Transverse colon (tissue), 3 donors: Measurements from ENCODE around the gene COPZ1.

ENCODE experiments used
- CTCF ChIP-seq, 5 experiments: fragments of 200-600 bp in 3 of 5; fragments of 450-650 bp in 2 of 5; sonication (generic) in 3 of 5; IDR thresholded peaks; 1 replicate in 2 of 5; 2 replicates in 3 of 5; pipeline ENCODE4 v1.5.1; 2016 to 2017; ENCODE audit warnings: antibody characterized with exemption in 5 of 5, inconsistent platforms in 3 of 5, mild to moderate bottlenecking in 2 of 5, moderate library complexity in 1 of 5
- POLR2A ChIP-seq: fragments of 450-650 bp; IDR thresholded peaks from one replicate; pipeline ENCODE4 v1.6.1; 2016; ENCODE audit warnings: antibody characterized with exemption, mild to moderate bottlenecking, moderate library complexity

GRCh38 chr12:54285150-54286041 lies 39.5 kb upstream of the COPZ1 start:
- TF ChIP-seq CTCF (IDR thresholded peaks at IDR 0.05) (peak in 3 of 5 experiments; percentile 8 to 31 (median 17)), POLR2A (no peak)
